HG02943 (cell line): Measurements from ENCODE around the gene GET3.

Experiments used
- ATAC-seq: cut with Tn5 transposase; IDR thresholded peaks from one replicate; pipeline ENCODE4 v1.9.1; 2021; ENCODE audit warnings: mild to moderate bottlenecking, low read depth, moderate library complexity; ENCODE audit not compliant: unreplicated experiment

Gene GET3

DNA sequence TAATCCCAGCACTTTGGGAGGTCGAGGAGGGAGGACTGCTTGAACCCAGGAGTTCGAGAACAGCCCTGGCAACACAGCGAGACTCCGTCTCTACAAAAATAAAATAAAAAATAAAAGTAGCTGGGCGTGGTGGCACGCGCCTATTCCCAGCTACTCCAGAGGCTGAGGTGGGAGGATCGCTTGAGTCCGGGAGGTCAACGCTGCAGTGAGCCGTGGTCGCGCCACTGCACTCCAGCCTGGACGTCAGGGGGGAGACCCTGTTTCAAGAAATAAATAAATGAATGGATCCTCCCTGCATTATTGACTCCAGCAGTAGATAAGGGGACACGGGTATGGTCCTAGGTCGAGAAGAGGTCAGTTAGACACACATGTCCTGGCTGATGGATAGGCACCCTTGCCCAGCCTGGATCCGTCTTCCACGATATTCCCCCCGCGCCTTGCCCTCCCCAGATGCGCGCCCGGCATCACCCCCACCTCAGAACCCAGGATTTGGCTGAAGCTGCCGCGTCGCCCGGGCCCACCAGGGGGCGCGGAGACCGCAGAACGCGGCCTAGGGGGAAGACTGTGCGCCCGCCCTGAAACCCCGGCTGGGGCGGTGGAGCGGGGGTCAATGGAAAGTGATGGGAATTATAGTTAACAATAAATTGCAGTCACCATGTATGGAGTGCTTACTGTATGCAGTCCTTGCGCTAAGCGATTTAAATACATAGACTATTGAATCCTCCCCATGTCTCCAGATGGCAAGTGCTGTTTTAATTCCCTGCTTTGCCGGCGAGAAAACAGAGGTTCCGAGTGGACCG is 40.1 kb downstream of the GET3 start:
- no peak for ATAC-seq

DNA sequence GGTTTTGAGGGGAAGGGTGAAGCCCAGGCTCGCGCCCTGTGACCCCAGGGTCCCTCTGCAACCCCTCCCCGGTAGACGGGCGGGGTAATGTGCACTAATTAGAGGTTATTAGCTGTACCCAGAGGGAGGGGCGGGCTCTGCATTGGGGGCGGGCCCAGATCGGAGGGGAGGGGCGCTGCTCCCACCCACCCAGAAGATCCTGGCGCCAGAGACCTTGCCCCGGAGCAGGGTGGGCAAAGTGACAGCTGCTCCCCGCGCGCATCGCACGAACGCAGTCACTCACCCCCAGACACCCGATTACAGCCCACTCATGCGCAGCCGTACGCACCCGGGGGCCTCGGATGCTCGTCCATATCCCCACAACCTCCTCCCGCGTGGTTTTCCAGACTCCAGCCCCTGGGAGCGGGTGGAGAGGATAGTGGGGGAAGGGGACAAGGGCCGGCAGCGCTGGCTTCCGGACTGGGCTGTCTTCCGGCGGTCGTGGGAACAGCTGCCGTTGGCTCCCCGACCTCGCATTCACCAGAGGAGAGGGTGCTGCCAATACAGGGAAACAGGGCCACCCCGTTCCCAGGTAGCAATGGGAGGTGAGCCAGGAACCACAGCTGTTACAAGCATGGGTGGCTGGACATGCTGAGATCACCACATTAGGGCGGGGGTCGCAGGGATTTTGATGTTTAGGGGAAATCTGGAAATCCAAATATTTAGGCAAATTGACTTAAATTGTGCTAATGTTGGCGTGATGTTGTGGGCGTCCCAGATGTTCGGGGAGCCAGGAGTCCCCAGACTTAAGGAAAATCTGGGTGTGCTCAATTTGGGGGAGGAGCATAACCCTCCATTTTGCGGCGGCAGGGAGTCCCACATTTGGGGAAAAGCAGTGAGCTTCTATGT is 41.0 kb downstream of the GET3 start:
- ATAC-seq: no peak

DNA sequence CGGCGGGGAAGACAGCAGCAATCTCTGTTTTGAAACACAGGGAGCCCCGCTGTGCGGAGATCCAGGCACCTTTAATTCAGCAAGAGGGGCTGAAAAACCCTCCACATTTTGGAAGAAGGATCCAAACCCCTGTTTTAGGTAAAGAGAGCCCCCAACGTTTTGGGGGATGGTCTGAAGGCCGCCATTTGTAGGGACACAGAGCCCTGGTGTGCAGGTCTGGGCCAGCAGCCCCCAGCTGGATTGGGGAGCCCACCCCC is 41.5 kb downstream of the GET3 start:
- ATAC-seq: no peak

- ATAC-seq: no peak
Observed at GRCh38 chr19:12779162-12779993, 42.1 kb downstream of the GET3 start.

- ATAC-seq: no peak
Observed at GRCh38 chr19:12782174-12782423, 44.8 kb downstream of the GET3 start.

DNA sequence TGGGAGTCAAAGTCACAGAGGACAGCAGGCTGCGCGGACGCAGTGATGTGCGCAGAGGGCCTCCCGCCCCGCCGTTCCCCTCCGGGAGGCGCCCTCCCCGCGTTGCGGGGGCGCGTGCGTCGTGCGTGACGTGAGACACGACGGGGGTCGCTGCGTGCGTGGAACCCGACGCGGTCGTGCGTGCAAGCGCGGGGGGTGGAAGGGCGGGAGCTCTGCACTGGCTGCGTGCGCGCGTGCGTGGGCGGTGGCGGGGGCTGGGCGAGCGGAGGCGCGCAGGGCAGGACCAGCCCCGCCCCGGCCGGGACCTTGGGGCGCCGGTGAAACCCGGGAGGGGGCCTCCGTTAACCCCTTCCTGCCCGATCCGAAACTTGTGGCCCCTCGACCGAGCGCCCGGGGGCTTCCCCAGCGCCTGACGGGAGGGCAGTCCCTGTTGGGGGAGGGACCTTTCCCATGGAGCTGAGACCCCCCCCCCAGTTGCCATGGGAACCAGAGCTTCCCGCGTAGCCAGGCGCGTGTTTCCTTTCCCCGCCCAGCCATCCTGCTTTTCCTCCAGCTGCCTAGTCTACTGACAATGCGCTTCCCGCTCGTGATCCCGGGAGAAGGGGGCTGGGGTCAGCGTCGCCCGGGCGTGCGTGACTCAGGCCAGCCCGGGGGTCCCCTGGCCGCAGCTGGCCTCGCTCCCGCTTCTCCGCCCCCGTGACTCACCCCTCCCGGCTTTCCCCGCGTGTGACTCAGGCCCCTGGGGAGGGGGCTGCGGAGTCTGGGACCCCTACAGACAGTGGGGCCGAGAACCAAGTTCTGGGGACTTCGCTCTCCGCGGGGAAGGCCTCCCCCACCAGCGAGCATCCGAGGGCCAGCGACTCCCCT is 45.4 kb downstream of the GET3 start:
- no peak for ATAC-seq

DNA sequence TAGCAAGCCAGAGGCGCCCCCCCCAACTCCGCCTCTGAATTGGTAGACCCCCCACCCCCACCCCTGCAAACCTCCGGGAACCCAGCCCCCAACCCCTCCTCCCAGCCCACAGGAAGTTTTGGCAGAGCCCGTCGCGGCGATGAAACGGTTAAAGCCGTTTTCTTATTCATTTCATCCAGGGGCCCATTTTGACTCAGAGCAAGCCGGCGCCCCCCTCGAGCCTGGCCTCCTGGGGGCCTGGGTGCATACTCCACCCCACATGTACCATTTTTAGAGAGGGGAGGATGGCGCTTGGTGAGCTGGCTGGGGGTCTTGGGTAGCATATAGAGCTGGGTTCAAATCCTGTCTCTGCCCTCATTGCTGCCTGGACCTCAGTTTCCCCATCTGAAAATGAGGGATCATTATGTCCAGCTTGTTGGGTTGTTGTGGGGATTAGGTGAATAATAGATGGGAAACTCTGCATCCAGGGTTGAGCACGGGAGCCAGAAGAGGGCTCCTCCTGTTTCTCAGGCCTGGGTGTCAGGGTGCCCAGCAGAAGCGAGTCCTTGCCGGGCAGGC is 46.1 kb downstream of the GET3 start:
- no peak for ATAC-seq

DNA sequence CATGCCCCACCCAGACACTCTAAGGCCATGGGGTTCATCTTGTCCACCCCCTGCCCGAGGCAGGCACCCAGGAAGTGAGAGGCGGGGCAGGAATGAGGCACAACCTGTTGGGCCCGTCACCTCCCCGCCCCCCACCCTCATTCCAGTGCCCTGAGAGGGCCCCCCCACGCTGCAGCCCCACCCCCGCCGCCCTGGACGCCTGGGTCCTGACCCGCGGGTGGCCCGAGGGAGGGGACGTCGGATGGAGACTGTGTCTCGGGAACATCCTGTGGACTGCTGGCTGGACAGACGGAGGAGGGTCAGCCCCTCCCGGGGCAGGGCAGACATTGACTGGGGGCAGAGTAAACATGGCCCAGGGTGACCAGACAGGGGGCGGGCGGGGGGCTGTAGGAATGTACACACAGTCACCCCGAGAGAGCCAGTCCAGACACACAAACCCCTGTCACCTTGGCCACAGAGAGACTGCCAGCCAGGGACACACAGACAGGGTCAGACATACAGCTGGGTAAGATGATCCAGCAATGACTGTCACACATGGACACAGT is 46.6 kb downstream of the GET3 start:
- ATAC-seq: no peak

GRCh38 chr19:12784394-12784870 is 47.1 kb downstream of the GET3 start:
- no peak for ATAC-seq

DNA sequence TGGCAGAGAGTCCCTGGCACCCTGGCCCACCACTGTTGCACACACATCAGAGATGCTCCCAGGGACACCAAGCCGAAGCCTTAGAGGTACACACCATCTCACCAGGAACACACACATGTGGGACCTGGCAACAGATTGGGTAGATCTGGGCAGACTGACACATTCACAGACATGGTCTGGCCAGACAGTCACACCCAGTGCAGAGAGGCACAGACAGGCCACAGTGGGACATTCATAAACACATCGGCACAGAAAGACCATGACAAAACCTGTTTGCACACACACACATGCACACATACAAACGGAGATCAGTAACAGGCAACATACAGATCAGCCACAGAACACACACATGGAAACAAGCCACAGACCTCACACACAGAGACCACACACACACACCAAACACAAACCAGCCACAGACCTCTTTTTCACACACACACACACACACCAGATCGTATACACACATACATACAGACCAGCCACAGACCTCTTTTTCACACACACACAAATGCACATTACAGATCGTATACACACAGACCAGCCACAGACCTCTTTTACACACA is 47.7 kb downstream of the GET3 start:
- ATAC-seq: no peak

DNA sequence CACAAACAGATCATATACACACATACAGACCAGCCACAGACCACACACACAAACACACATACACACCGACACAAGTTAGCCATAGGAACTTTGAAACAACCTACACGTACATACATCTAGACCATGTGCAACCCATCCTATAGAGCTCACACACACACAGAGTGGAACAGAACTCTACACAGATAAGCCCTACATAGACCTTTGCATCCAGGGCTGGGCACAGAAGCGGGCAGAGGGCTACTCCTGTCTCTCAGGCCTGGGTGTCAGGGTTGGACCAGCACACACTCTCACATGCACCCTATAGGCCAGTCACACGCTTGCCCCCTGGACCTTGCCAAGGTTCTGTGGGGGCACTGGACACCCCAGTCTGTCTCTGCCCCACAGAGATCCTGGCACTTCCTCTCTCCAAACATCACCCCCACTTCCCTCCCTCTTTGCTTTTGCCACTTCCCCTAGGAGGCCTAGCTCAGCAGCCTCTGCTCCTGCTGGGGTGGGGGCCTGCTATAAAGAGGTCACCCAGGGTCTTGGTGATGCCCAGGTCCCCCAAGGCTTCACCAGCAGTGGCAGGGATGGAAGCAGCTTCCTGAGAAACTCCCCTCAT is 48.2 kb downstream of the GET3 start:
- no peak for ATAC-seq

GRCh38 chr19:12786141-12786870 is 49.0 kb downstream of the GET3 start:
- no peak for ATAC-seq

GRCh38 chr19:12786952-12787351 is 49.7 kb downstream of the GET3 start:
- no peak for ATAC-seq

DNA sequence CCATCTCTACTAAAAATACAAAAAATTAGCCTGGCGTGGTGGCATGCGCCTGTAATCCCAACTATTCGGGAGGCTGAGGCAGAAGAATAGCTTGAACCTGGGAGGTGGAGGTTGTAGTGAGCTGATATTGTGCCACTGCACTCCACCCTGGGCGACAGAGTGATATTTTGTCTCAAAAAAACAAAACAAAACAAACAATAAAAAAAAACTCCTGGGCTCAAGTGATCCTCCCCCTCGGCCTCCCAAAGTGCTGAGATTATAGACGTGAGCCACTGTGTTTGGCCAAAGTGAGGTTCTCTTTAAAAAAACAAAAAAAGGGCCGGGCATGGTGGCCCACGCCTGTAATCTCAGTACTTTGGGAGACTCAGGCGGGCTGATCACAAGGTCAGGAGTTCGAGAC is 50.2 kb downstream of the GET3 start:
- ATAC-seq: no peak

DNA sequence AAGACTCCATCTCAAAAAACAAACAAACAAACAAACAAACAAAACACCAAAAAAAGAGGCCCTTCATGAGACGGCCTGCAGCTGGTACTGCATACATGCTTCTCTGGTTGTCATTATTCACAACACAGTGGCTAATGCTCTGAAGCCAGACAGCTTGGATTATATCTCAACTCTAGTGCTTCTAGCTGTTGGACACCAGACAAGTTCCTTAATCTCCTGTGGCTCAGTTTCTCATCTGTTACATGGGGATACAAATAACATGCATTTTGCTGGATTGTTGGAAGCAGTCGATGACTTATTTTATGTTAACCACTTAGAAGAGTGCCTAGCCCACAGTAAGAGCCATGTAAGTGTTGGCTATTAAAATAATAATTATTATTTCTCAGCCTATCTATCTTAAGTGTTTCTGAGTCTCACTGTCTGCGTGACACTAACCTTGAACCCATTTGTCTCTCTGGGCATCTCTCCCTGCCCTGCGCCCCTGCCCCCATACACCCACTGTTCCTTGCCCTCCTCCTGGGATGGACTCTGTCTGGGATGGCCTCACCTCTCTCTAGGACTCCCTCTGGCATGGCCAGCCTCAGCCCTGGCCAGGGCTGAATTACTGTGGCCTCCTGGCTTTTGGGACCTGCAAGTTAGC is 50.9 kb downstream of the GET3 start:
- ATAC-seq: no peak

DNA sequence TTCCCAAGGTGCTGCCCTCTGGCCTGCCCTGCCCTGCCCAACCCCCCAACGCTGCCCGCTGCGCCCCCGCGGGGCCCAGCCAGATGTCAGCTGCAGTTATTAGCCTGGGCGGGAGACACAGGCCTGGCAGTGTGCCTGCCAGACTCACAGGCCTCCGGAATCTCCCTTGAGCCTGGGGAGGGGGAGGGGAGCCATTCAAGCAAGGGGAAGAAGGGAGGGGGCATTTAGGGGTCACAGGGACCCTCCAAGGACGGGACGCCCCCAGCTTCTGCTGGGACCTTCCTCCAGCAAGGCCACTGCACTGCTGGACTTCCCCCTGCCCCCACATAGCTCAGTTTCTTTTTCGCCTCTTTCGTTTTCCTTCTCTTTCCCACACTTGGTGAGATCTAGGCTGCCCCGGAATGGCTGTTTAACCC is 51.4 kb downstream of the GET3 start:
- ATAC-seq: no peak

GRCh38 chr19:12789098-12789903 is 52.0 kb downstream of the GET3 start:
- peak; percentile 0 for ATAC-seq
